Measurements from ENCODE around the gene AP3B2. TPM values are rescaled to one million over a fixed set of nuclear protein-coding genes. Genes with fewer than 3 reads are reported as not detected.

Gene AP3B2
- total RNA-seq, 1 experiment from 2014 or later = not detected

DNA sequence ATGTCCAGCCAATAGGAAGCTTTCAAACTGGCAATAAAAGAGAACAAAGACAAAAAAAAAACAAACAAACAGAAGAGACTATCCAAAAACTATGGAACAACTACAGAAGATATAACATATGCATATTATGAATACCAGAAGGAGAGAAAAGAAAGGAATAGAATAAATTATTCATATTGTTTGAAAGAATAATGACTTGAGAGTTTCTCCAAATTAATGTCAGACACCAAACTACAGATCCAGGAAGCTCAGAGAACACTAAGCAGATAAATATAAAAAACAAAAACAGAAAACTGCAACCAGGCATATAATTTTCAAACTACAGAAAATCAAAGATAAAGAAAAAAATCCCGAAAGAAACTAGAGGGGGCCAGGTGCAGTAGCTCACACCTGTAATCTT, 34.1 kb upstream of the AP3B2 start:
- no peaks in the 10 kb centered on the region for H3K36me3 ChIP-seq (ENCODE audit: low read depth)
- no peaks in the 10 kb centered on the region for H3K27me3 ChIP-seq (ENCODE audit: insufficient read depth, low read depth)
- POLR2A ChIA-PET (ENCODE audit: unreplicated experiment) = no interaction called here
- H3K9me2 ChIP-seq (ENCODE audit: insufficient read depth) = no peaks in the 10 kb centered on the region
- CTCF ChIA-PET = no interaction called here
- no peak overlapping the region for H3K4me3 ChIP-seq
- TF ChIP-seq, protein P1, sequence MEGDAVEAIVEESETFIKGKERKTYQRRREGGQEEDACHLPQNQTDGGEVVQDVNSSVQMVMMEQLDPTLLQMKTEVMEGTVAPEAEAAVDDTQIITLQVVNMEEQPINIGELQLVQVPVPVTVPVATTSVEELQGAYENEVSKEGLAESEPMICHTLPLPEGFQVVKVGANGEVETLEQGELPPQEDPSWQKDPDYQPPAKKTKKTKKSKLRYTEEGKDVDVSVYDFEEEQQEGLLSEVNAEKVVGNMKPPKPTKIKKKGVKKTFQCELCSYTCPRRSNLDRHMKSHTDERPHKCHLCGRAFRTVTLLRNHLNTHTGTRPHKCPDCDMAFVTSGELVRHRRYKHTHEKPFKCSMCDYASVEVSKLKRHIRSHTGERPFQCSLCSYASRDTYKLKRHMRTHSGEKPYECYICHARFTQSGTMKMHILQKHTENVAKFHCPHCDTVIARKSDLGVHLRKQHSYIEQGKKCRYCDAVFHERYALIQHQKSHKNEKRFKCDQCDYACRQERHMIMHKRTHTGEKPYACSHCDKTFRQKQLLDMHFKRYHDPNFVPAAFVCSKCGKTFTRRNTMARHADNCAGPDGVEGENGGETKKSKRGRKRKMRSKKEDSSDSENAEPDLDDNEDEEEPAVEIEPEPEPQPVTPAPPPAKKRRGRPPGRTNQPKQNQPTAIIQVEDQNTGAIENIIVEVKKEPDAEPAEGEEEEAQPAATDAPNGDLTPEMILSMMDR (conservative IDR thresholded peaks at IDR 0.05) = no peak
- TF ChIP-seq EZH2 (IDR thresholded peaks at IDR 0.05; ENCODE audit: low read depth) = no peak
- intact Hi-C loops (cut with micrococcal nuclease; ENCODE audit: unreplicated experiment) = no loop called here
- no peaks in the 10 kb centered on the region for H3K79me2 ChIP-seq (ENCODE audit: low read depth)
- no TSS peak for BruUV-seq (replicated peaks)
- no peak overlapping the region for H3K4me2 ChIP-seq
- no peaks in the 10 kb centered on the region for H3K9me3 ChIP-seq (ENCODE audit: insufficient read depth, low read depth)
- peaks cover 10% of the 10 kb centered on the region for H3F3A ChIP-seq (ENCODE audit: insufficient read depth, low read depth)
- no peaks in the 10 kb centered on the region for H4K20me1 ChIP-seq (ENCODE audit: insufficient read depth)
- no peak overlapping the region for H2AFZ ChIP-seq
- DNase-seq = no peak
- H3K27ac ChIP-seq = no peak overlapping the region
- H3K4me1 ChIP-seq (replicated peaks; ENCODE audit: insufficient read depth) = peaks cover 11% of the 10 kb centered on the region

DNA sequence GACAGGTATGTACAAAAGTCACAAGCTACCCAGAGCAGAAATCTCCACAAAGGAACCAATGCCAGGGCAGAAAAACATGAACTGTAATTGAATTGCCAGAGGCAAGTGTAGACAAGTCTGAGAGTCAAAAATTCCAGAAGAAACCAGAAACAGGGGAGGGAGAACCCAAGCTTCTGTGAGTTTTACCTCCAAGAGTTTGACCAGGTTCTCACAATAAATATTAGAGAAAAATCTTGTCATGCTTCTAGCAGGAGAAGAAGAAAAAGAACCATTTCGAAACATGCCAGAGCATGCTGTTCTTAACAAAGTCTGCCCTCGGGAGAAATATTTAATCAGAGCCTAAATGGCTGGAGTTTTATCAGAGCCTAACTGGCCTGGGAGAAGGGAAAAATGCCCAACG, 32.5 kb upstream of the AP3B2 start:
- TF ChIP-seq, protein P1 (conservative IDR thresholded peaks at IDR 0.05) = no peak
- TF ChIP-seq EZH2 (IDR thresholded peaks at IDR 0.05; ENCODE audit: low read depth) = no peak
- DNase-seq = no peak
- CTCF ChIA-PET = no interaction called here
- no peaks in the 10 kb centered on the region for H3K9me2 ChIP-seq (ENCODE audit: insufficient read depth)
- no peaks in the 10 kb centered on the region for H3K36me3 ChIP-seq (ENCODE audit: low read depth)
- no peaks in the 10 kb centered on the region for H3K27me3 ChIP-seq (ENCODE audit: insufficient read depth, low read depth)
- peaks cover 9% of the 10 kb centered on the region for H3K4me1 ChIP-seq (replicated peaks; ENCODE audit: insufficient read depth)
- H3K4me3 ChIP-seq = no peak overlapping the region
- POLR2A ChIA-PET (ENCODE audit: unreplicated experiment) = no interaction called here
- no peak overlapping the region for H3K27ac ChIP-seq
- H2AFZ ChIP-seq = no peak overlapping the region
- H3F3A ChIP-seq (ENCODE audit: insufficient read depth, low read depth) = no peaks in the 10 kb centered on the region; the same call in 1 of the 2 replicates
- H3K79me2 ChIP-seq (ENCODE audit: low read depth) = no peaks in the 10 kb centered on the region
- no peaks in the 10 kb centered on the region for H4K20me1 ChIP-seq (ENCODE audit: insufficient read depth)
- intact Hi-C loops (cut with micrococcal nuclease; ENCODE audit: unreplicated experiment) = no loop called here
- no TSS peak for BruUV-seq (replicated peaks)
- H3K4me2 ChIP-seq = no peak overlapping the region
- H3K9me3 ChIP-seq (ENCODE audit: insufficient read depth, low read depth) = no peaks in the 10 kb centered on the region

DNA sequence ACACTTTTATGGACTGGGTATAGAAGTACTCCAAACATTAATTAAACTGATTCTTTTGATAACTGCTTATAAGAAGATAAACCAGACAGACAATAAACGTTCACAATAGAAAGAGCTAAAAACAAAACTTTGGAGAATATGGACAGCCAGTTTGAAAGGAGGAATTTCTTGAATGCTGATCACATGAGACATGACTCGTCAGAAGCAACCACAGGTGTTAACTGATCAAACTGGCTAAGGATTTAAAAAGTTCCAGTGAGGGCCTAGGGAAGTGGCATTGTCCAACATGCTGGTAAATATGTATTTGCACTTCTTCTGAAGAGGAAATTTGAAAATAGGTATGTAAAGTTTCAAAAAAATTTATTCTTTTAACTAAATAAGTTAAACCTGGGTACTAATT, 29.4 kb upstream of the AP3B2 start:
- Histone ChIP-seq H3K4me3 (no peak overlapping the region), H3K4me1 (replicated peaks; ENCODE audit: insufficient read depth) (peaks cover 9% of the 10 kb centered on the region), H3K9me3 (ENCODE audit: insufficient read depth, low read depth) (no peaks in the 10 kb centered on the region), H3K9me2 (ENCODE audit: insufficient read depth) (no peaks in the 10 kb centered on the region), H3F3A (ENCODE audit: insufficient read depth, low read depth) (no peaks in the 10 kb centered on the region; the same call in 1 of the 2 replicates), H3K4me2 (no peak overlapping the region; the same call in 1 of the 2 replicates), H2AFZ (no peak overlapping the region), H3K79me2 (ENCODE audit: low read depth) (no peaks in the 10 kb centered on the region), H3K27ac (peak overlapping the region; percentile 9; the same call in 1 of the 2 replicates), H3K36me3 (ENCODE audit: low read depth) (no peaks in the 10 kb centered on the region), H3K27me3 (ENCODE audit: insufficient read depth, low read depth) (no peaks in the 10 kb centered on the region), H4K20me1 (ENCODE audit: insufficient read depth) (no peaks in the 10 kb centered on the region)
- ChIA-PET CTCF (no interaction called here), POLR2A (ENCODE audit: unreplicated experiment) (interaction anchor here (1.0 kb wide), 1 partner anchor 11 kb away, joined by 8 read pairs; no protein-coding TSS in a partner anchor)
- BruUV-seq (replicated peaks) = no TSS peak
- no peak for DNase-seq
- no peak for TF ChIP-seq EZH2 (IDR thresholded peaks at IDR 0.05; ENCODE audit: low read depth)
- TF ChIP-seq, protein P1 (conservative IDR thresholded peaks at IDR 0.05) = no peak
- intact Hi-C loops (cut with micrococcal nuclease; ENCODE audit: unreplicated experiment) = no loop called here

Measured in PC-9 (cell line).